Stomach (tissue), 9 donors: ENCODE data around the gene RNF149. TPM values are rescaled to one million over a fixed set of nuclear protein-coding genes. Genes with fewer than 3 reads are reported as not detected.

ENCODE experiments used
- DNase-seq, 2 donors: peaks; one replicate each; pipeline versions ENCODE4 v3.0.0 to v3.0.0-alpha.2; 2013 to 2019
- H3K27ac ChIP-seq, 5 donors: fragments of 200-600 bp in 4 of 5; sonication (generic) in 4 of 5; one replicate each; pipeline ENCODE4 v1.5.1; 2013 to 2019; ENCODE audit warnings: mild to moderate bottlenecking in 1 of 5, moderate library complexity in 1 of 5
- H3K27me3 ChIP-seq, 3 donors: fragments of 200-600 bp; sonication (generic); one replicate each; pipeline ENCODE4 v1.5.1; 2017 to 2019; ENCODE audit warnings: mixed run types in 1 of 3
- H3K36me3 ChIP-seq, 4 donors: fragments of 200-600 bp; sonication (generic); 1 replicate in 3 of 4; 2 replicates in 1 of 4; pipeline ENCODE4 v1.5.1; 2016 to 2019
- H3K4me1 ChIP-seq, 4 donors: fragments of 200-600 bp; sonication (generic); one replicate each; pipeline ENCODE4 v1.5.1; 2016 to 2019
- H3K4me3 ChIP-seq, 4 donors: fragments of 200-600 bp; sonication (generic) in 3 of 4; one replicate each; pipeline ENCODE4 v1.5.1; 2016 to 2019; ENCODE audit warnings: mild to moderate bottlenecking in 1 of 4
- H3K9me3 ChIP-seq, 4 donors: fragments of 200-600 bp; sonication (generic); one replicate each; pipeline ENCODE4 v1.5.1; 2016 to 2019
- CTCF ChIP-seq, 7 experiments: fragments of 450-650 bp in 4 of 7; fragments of 200-600 bp in 3 of 7; sonication (generic) in 3 of 7; IDR thresholded peaks; one replicate each; pipeline ENCODE4 v1.5.1; 2016 to 2019; ENCODE audit warnings: antibody characterized with exemption in 7 of 7, control low read depth in 2 of 7, mild to moderate bottlenecking in 1 of 7
- EP300 ChIP-seq: sonication (generic); formaldehyde crosslinking; IDR thresholded peaks from one replicate; pipeline ENCODE4 v1.6.1; 2017; ENCODE audit warnings: antibody characterized with exemption
- POLR2A ChIP-seq, 4 donors: fragments of 450-650 bp; IDR thresholded peaks; one replicate each; pipeline ENCODE4 v1.6.1; 2016; ENCODE audit warnings: antibody characterized with exemption in 4 of 4, control low read depth in 2 of 4, mild to moderate bottlenecking in 1 of 4, moderate library complexity in 1 of 4
- POLR2AphosphoS5 ChIP-seq, 3 donors: sonication (generic); formaldehyde crosslinking; IDR thresholded peaks; one replicate each; pipeline ENCODE4 v1.6.1; 2016; ENCODE audit warnings: antibody characterized with exemption in 3 of 3
- WGBS, 5 donors: extraction: QIAGEN DNeasy Blood & Tissue Kit in 3 of 5; methylation state at CpG; one replicate each; pipeline versions ENCODE4 v1.1.5 to v1.1.7; 2013 to 2018; 5-methylcytosine and 5-hydroxymethylcytosine counted together
- intact Hi-C: fragments of 100-400 bp; cut with DNase I; formaldehyde crosslinking; loops from one replicate; pipeline ENCODE4 v1.15.1; 2023; ENCODE audit warnings: low total_unique reads
- polyA plus RNA-seq, 3 donors: library from polyadenylated mRNA; stranded (reverse); fragments of 200-250 nt; gene quantifications; one replicate each; pipeline ENCODE4 v1.2.3, GENCODE V29; 2013
- total RNA-seq, 5 donors: library from RNA; depleted of rRNA; stranded (reverse); fragments of >200 nt; gene quantifications; one replicate each; pipeline versions ENCODE4 v1.1.0 to v1.2.3, GENCODE V29; 2014 to 2016
- donor health status: healthy with polysubstance abuse.
- donor health status: Bipolar disorder and iron deficiency.
- donor health status: healthy.

RNF149 gene
- total and polyA plus RNA-seq, 8 donors = 14.8 to 154 (median 35.1) TPM

GRCh38 chr2:101299604-101300003 lies 8.9 kb downstream of the RNF149 start:
- TF ChIP-seq EP300 = no peak
- TF ChIP-seq POLR2AphosphoS5 (IDR thresholded peaks at IDR 0.05) = no peak
- TF ChIP-seq POLR2A (IDR thresholded peaks at IDR 0.05) = no peak
- TF ChIP-seq CTCF (IDR thresholded peaks at IDR 0.05) = no peak
- Histone ChIP-seq H3K36me3 (peaks cover 0 to 20% (median 8%) of the 10 kb centered on the region in 4 donors), H3K9me3 (no peaks in the 10 kb centered on the region), H3K4me1 (peaks cover 26 to 96% (median 70%) of the 10 kb centered on the region in 4 donors), H3K27me3 (no peaks in the 10 kb centered on the region), H3K27ac (no peak overlapping the region), H3K4me3 (no peak overlapping the region)
- intact Hi-C loops = no loop called here
- no peak for DNase-seq
- 55 to 69% (median 65%) methylated on average over 6 of the region's 6 CpGs for WGBS, 5 donors

- H3K27ac ChIP-seq = no peak overlapping the region
- 75 to 96% (median 89%) methylated on average over 2 of the region's 2 CpGs for WGBS, 5 donors
- no peaks in the 10 kb centered on the region for H3K27me3 ChIP-seq
- no peak overlapping the region for H3K4me3 ChIP-seq
- DNase-seq = no peak
- intact Hi-C loops = no loop called here
- H3K36me3 ChIP-seq = peaks cover 0 to 37% (median 28%) of the 10 kb centered on the region in 4 donors
- H3K9me3 ChIP-seq = no peaks in the 10 kb centered on the region
- H3K4me1 ChIP-seq = peaks cover 15 to 90% (median 52%) of the 10 kb centered on the region in 4 donors
- TF ChIP-seq POLR2A (IDR thresholded peaks at IDR 0.05) (no peak), POLR2AphosphoS5 (IDR thresholded peaks at IDR 0.05) (no peak), CTCF (IDR thresholded peaks at IDR 0.05) (no peak), EP300 (no peak)
Measured at GRCh38 chr2:101297383-101297782, 11.1 kb downstream of the RNF149 start.

GRCh38 chr2:101296371-101296770 lies 12.1 kb downstream of the RNF149 start:
- Histone ChIP-seq H3K9me3 (no peaks in the 10 kb centered on the region), H3K36me3 (peaks cover 0 to 42% (median 35%) of the 10 kb centered on the region in 4 donors), H3K27ac (no peak overlapping the region), H3K4me1 (peaks cover 11 to 80% (median 44%) of the 10 kb centered on the region in 4 donors), H3K27me3 (no peaks in the 10 kb centered on the region), H3K4me3 (no peak overlapping the region)
- no peak for TF ChIP-seq POLR2AphosphoS5 (IDR thresholded peaks at IDR 0.05)
- TF ChIP-seq CTCF (IDR thresholded peaks at IDR 0.05) = no peak
- no peak for TF ChIP-seq EP300
- DNase-seq = no peak
- intact Hi-C loops = no loop called here
- 77 to 94% (median 91%) methylated on average over 5 of the region's 5 CpGs for WGBS, 5 donors

GRCh38 chr2:101295895-101296294 lies 12.6 kb downstream of the RNF149 start:
- Histone ChIP-seq H3K4me3 (no peak overlapping the region), H3K27ac (no peak overlapping the region), H3K27me3 (no peaks in the 10 kb centered on the region), H3K9me3 (no peaks in the 10 kb centered on the region), H3K4me1 (peaks cover 11 to 75% (median 42%) of the 10 kb centered on the region in 4 donors), H3K36me3 (peaks cover 0 to 42% (median 40%) of the 10 kb centered on the region in 4 donors)
- WGBS, 5 donors = 56 to 72% (median 68%) methylated on average over 2 of the region's 2 CpGs
- no peak for TF ChIP-seq POLR2AphosphoS5 (IDR thresholded peaks at IDR 0.05)
- TF ChIP-seq EP300 = no peak
- TF ChIP-seq POLR2A (IDR thresholded peaks at IDR 0.05) = no peak
- no peak for TF ChIP-seq CTCF (IDR thresholded peaks at IDR 0.05)
- no peak for DNase-seq
- intact Hi-C loops = no loop called here
